HG03457 (cell line): ENCODE results near the gene RAB11FIP4.
"Not testable (repeated sequence)": the region's sequence is repeated elsewhere in the genome, so short reads cannot be mapped to it uniquely, and the experiment has no call there.

Source experiments
- ATAC-seq: cut with Tn5 transposase; IDR thresholded peaks from one replicate; pipeline ENCODE4 v1.9.1; 2021; ENCODE audit warnings: moderate number of reproducible peaks; ENCODE audit not compliant: unreplicated experiment

Gene RAB11FIP4

GRCh38 chr17:31428512-31428911, 37.0 kb downstream of the RAB11FIP4 start:
- no peak for ATAC-seq

DNA sequence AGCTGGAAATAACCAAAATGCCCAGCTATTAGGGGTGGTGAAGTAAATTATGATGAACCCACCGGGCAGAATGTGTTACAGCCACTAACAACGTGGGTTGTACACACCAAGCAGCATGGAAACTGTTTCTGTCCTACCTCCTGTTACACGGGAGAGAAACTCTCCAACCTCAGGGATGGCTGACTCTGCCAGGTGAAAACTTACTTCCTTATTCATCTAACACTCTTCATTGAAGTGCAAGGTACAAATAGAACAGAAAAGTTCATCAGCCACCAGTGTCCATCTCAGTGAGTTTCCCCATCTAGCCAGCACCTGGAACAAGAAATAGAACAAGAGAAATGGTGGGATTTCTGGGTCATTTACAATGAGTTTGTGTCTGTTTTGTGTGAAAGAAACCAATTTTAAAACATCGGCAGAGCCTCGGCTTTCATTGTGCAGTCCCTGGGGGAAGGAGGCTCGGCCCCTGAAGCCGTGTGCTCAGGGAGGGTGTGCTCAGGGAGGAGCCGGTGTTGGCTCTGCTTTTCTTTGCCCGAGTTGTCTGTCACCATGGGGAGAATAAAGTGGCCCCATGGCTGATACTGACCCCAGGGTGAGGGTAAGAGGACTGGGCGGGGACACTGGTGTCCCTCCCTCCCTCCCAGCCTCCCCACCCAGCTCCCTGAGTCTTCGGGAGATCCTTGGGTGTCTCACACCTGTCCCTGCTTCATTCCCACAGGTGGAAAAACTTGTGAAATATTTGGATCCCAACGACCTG, 39.8 kb downstream of the RAB11FIP4 start:
- ATAC-seq = no peak

GRCh38 chr17:31431852-31432658, 40.6 kb downstream of the RAB11FIP4 start:
- no peak for ATAC-seq

DNA sequence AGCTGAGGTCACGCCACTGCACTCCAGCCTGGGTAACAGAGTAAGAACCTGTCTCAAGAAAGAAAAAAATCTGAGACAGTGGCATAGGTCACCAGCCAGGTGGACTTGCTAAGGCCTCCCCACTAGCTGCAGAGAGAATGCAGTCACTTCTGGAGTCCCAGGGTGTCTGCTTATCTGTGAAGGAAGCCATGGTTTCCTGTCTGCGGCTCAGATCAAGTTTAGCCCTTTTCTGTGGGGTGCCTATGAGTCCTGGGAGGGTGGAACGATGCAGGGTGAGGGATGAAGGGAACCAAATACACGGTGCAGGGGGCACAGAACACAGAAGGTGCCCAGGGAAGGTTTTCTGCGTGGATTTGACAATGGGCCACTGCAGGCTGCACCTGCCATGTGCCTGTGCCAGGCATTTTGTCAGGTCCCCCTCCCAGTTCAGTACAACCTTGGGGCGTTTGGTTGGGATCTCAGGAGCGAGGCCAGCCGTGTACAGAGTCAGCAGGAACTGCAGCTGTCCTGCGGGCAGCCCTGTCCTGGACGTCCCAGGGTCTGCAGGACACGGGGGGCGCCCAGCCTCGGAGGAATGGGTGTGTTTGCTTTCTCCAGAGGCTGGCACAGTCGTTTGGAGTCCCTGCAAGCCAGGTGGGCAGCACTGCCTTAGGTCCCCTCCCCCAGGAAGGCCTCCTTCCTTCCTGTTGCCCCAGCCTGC, 41.8 kb downstream of the RAB11FIP4 start:
- no peak for ATAC-seq

DNA sequence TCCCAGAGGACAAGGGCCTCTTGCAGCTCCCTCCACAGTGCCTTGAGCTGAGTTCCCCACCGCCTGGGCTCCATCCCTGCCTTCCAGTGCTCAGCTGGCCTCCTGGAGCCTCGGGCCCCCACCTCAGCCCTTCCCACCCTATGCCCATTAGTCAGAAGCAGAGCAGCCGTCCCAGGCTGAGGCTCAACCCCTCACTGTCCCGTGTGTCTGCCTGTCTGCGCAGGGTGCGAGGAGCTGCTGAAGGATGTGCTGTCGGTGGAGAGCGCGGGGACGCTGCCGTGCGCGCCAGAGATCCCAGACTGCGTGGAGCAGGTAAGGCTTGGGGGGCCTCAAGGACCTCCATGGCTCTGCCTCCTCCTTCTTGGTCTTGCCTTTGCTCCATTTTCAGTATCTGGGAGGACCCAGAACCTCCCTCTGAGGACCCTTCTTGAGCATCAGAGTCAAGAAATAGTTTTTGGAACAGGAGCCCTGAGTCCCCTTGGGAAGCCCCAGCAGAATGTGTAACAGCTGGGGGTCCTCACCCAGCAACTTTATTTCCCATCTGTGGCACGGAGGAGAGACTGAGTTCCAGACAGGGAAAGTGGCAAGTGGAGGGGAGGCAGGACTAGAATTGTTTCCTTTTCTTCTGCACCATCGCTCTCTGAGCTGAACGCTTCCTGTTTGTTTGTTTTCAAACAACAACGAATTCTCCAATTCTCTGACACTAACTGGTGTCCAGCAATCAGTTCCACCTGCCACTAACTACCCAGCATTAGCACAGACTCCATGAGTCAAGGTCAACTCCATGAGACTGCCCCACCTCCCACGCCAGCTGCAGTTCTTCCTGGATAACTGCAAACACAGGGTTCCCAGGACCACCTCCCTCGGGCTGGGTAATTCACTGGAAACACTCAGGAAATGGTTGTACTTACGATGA, 42.6 kb downstream of the RAB11FIP4 start:
- no peak for ATAC-seq

DNA sequence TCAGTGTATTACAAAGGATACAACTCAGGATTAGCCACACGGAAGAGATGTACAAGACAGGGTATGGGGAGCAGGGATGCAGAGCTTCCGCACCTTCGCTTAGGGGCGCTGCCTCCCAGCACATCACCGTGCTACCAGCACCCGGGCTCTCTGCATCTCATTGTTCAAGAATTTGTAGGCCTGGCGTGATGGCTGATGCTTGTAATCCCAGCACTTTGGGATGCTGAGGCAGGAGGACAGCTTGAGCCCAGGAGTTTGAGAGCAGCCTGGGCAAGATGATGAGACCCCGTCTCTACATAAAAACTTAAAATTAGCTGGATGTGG, 43.2 kb downstream of the RAB11FIP4 start:
- no peak for ATAC-seq

DNA sequence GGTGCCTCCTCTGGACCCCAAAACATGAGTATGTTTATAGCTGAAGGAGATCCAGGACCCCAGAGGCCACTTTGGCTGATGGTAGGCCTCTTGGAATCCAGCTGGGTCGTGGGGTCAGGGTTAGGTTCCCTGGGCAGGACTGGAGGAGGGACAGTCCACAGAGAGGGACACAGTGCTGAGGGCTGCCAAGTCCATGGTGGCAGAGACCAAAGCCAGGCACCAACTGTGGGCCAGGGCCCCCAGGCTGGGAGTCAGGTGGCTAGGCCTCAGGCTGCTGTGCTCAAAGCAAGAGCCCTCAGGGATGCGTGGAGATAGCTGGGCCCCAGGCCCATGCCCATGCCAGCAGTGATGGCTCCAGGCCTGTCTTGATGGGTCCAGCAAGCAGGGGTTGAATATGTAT, 44.1 kb downstream of the RAB11FIP4 start:
- ATAC-seq = no peak

DNA sequence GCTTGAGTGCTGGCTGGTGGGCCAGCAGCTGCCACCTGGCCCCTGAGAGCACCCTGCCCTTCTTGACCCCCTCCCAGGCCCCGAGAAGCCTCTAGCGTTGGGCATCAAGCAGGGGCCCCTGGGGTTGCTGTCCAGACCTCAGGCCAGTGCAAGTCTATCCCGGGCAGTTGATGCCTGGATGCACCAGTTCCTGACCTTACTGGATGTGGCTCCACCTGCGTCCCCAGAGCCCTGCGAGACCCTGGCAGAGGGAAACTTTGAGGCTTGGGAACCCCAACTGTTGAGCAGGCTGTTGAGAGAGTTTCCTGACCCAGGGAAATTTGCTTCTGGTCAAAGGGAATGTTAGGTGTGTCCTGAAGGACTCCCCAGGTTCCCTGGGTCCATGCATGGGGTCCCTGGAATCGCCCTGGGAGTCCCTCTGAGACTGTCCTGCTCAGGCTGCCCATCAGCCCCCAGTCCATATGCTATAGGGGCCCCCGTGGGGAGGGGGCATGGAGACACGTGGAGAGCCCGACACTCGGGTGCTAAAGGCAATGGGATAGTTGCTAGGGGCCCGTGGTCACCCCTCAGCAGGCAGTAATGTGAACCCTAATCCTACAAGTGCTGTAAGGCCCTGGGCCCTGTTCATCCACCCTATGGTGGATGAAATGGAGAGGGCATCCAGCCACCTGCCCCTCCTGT, 46.4 kb downstream of the RAB11FIP4 start:
- no peak for ATAC-seq

GRCh38 chr17:31439716-31440115, 48.2 kb downstream of the RAB11FIP4 start:
- ATAC-seq = no peak

DNA sequence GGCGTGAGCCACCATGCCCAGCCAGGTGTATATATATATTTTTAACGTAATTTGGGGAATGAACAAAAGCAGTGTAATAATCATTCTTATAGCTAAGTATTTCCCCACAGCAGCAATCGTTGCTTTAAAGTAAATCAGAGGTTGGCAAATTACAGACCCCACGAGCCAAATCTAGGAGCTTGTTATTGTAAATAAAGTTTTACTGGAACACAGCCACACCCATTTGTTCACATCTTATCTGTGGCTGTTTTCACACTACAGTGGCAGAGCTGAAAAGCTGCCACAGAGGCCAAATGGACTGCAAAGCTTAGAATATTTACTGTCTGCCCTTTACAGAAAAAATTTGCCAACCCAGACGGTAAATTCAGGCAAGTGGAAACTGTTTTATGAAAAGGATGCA, 50.8 kb downstream of the RAB11FIP4 start:
- ATAC-seq = no peak

DNA sequence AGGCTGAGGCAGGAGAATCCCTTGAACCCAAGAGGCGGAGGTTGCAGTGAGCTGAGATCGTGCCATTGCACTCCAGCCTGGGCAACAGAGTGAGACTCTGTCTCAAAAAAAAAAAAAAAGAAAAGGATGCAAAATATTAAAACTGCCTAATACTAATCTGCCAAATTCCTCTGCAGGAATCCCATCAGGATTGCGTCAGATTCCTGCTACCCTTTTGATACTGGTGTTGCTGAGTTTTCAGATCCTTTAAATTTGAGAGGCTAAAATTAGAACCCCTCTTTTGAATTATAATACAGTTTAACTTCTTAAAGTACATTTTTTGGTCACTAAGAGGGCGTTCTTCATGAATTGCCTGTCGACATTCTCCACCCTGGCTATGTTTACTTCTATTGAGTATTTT, 51.4 kb downstream of the RAB11FIP4 start:
- ATAC-seq = not testable (repeated sequence)

GRCh38 chr17:31443386-31443785, 51.9 kb downstream of the RAB11FIP4 start:
- ATAC-seq = no peak

DNA sequence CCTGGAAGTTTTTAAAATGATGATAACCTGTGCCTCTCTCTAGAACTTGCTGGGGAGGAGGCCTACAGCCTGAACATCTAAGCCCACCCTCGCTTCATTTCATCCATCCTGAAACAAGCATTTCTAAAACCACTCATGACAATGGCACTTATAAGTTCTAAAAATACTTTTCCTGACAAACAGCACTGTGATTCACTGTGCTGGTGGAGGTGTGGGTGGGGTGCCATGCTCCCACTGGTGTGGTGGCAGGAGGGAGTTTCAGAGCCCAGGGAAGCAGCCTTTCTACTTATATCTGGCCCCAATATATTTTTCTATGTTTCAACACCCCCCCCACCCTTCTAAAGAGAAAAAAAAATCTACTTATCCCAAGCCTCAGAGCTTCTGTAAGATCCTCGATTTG, 52.6 kb downstream of the RAB11FIP4 start:
- ATAC-seq = no peak

DNA sequence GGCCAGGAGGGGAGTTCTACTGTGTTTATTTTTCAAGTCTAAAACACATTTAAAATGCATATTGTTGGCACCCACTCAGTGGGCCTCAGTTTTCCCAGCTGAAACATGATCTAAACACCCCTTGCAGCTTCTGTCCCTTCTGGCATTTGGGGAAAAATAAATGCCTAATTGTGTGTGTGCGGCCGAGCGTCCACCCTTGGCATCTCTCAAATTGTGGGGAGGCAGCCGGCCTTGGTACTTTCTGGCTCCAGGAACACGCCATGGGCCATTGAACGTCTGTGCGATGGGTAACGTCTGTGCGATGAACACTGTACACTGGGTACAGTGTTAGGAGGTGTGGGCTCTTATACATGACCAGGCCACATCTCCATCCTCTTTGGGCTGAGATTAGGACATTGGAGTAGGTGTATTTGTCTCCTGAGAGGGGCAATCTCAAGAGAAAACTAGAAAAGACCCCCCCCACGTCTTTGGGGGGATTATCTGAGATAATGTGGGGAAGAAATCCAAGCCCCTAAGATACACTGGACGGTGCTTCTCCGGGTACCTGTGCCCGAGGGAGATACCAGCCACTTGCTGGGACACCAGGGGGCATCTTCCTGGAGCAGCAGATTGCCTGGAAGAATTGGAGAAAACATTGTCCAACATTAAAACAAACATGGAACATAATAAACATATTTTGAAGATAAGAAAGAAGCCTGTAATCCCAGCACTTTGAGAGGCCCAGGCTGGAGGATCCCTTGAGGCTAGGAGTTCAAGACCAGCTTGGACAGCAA, 54.9 kb downstream of the RAB11FIP4 start:
- ATAC-seq = no peak

GRCh38 chr17:31448467-31449077, 57.1 kb downstream of the RAB11FIP4 start:
- no peak for ATAC-seq

DNA sequence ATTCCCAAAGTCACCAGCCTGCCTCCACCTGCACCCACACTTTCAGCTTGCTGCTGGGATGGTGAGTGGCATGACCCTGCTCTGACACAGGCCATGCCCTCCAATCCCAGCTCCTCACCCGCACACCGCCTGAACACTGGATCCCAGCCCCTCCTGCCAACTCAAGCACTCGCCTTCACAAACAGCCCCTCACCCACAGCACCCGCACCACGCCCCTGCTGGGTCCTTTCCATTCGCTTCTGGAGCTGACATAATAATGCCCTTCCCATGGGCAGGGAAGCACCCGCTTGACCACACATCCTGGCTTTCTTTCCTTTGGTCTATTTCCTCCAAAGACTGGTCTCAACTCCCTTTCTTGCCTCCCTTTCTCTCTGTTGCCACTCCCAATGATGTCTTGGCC, 57.6 kb downstream of the RAB11FIP4 start:
- ATAC-seq = no peak

DNA sequence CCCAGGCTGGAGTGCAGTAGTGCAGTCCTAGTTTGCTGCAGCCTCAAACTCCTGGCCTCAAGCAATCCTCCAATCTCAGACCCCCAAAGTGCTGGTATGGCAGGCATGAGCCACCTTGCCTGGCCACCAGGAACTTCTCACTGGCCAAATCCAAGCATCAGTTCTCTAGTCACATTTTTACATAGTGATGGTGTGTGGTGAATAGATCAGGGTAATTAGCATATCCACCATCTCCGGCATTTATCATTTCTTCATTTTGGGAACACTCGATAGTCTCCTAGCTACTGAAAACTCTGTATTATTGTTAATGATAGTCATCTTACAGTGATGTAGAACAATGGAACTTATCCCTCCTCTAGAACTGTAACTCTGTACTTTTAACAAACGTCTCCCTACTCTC, 58.3 kb downstream of the RAB11FIP4 start:
- ATAC-seq = no peak

- ATAC-seq = no peak
Measured at GRCh38 chr17:31452101-31452500, 60.6 kb downstream of the RAB11FIP4 start.

GRCh38 chr17:31452561-31453110, 61.2 kb downstream of the RAB11FIP4 start:
- ATAC-seq = no peak
